Dermis blood vessel endothelial cell (primary cell): Measurements from ENCODE around the gene MAGEA1. TPM values are rescaled to one million over a fixed set of nuclear protein-coding genes. Genes with fewer than 3 reads are reported as not detected.

Experiments used
- total RNA-seq: library from RNA; depleted of rRNA; stranded (reverse); fragments of >200 nt; gene quantifications from 2 replicates; pipeline ENCODE4 v1.2.3, GENCODE V29; 2014

The MAGEA1 gene
- total RNA-seq, 1 donor from 2014 or later, result not detected

Other genes starting within 250 kb of the MAGEA1 start
- gene PNMA5, start 185.2 kb upstream of the MAGEA1 start, total RNA-seq, result not detected in 2 replicates
- 0.09 TPM in 1 of 2 replicates, not detected in the other for gene PNMA3, start 122.8 kb upstream of the MAGEA1 start, total RNA-seq
- 0.34 and 0.74 TPM in 2 replicates for gene PNMA6A, start 106.8 kb upstream of the MAGEA1 start, total RNA-seq
- gene PNMA6F, start 142.5 kb downstream of the MAGEA1 start, total RNA-seq, result not detected in 2 replicates
- 5.3 and 7.3 TPM in 2 replicates for gene ZNF275, start 154.9 kb downstream of the MAGEA1 start, total RNA-seq
- not detected in 2 replicates for gene PNMA6E, start 222.1 kb downstream of the MAGEA1 start, total RNA-seq
- 0.51 and 0.70 TPM in 2 replicates for gene ZFP92, start 232.2 kb downstream of the MAGEA1 start, total RNA-seq